Karpas-422 (cell line): Measurements from ENCODE around the gene DDX53. TPM values are rescaled to one million over a fixed set of nuclear protein-coding genes. Genes with fewer than 3 reads are reported as not detected.

Experiments used
- DNase-seq: peaks from one replicate; pipeline ENCODE4 v3.0.0-alpha.2; 2015
- H2AFZ ChIP-seq: fragments of 200-600 bp; sonication (generic); 2 replicates; pipeline ENCODE4 v1.6.1; 2014; ENCODE audit warnings: antibody characterized with exemption, low read length, mixed read lengths
- H3K27ac ChIP-seq: fragments of 200-600 bp; sonication (generic); 2 replicates; pipeline ENCODE4 v1.5.1; 2014; ENCODE audit warnings: mild to moderate bottlenecking, low read length, moderate library complexity
- H3K27me3 ChIP-seq: fragments of 200-600 bp; sonication (generic); 2 replicates; pipeline ENCODE4 v1.6.1; 2014; ENCODE audit warnings: low read length, mixed read lengths
- H3K36me3 ChIP-seq: fragments of 200-600 bp; sonication (generic); 2 replicates; pipeline ENCODE4 v1.6.1; 2014; ENCODE audit warnings: low read length, mixed read lengths; ENCODE audit not compliant: insufficient read depth
- H3K4me1 ChIP-seq: fragments of 200-600 bp; sonication (generic); 2 replicates; pipeline ENCODE4 v1.6.1; 2014; ENCODE audit warnings: mild to moderate bottlenecking, low read length, mixed read lengths
- H3K4me2 ChIP-seq: fragments of 200-600 bp; sonication (generic); 2 replicates; pipeline ENCODE4 v1.6.1; 2014; ENCODE audit warnings: low read length, low read depth, mild to moderate bottlenecking; ENCODE audit not compliant: poor library complexity, severe bottlenecking
- H3K4me3 ChIP-seq: fragments of 200-600 bp; sonication (generic); 2 replicates; pipeline ENCODE4 v1.5.1; 2014; ENCODE audit warnings: mild to moderate bottlenecking, antibody characterized with exemption, low read length, mixed read lengths
- H3K79me2 ChIP-seq: fragments of 200-600 bp; sonication (generic); 2 replicates; pipeline ENCODE4 v1.6.1; 2014; ENCODE audit warnings: mild to moderate bottlenecking, low read length, mixed read lengths
- H3K9ac ChIP-seq: fragments of 200-600 bp; sonication (generic); 2 replicates; pipeline ENCODE4 v1.6.0; 2014; ENCODE audit warnings: low read length
- H3K9me2 ChIP-seq: fragments of 200-600 bp; sonication (generic), shearing (Covaris generic); replicated peaks from 2 replicates; pipeline ENCODE4 v1.6.0; 2014; ENCODE audit warnings: mild to moderate bottlenecking, low read length, moderate library complexity; ENCODE audit not compliant: insufficient read depth
- H3K9me3 ChIP-seq: fragments of 300-700, 200-600 bp; sonication (generic); 2 replicates; pipeline ENCODE4 v1.6.1; 2014; ENCODE audit warnings: low read length, mixed read lengths
- H4K20me1 ChIP-seq: fragments of 200-600 bp; sonication (generic); 2 replicates; pipeline ENCODE4 v1.6.1; 2014; ENCODE audit warnings: mild to moderate bottlenecking, antibody characterized with exemption, low read length, low read depth; ENCODE audit not compliant: insufficient read depth
- total RNA-seq: library from RNA; depleted of rRNA; stranded (reverse); fragments of >200 nt; shearing (Covaris generic); gene quantifications from 2 replicates; pipeline ENCODE4 v1.2.3, GENCODE V29; 2014; ENCODE audit warnings: low replicate concordance

Gene DDX53
- total RNA-seq, 1 experiment from 2014 or later, result not detected

GRCh38 chrX:23012636-23013035 lies 12.9 kb downstream of the DDX53 start:
- no peak overlapping the region for H3K9ac ChIP-seq
- no peaks in the 10 kb centered on the region for H3K4me1 ChIP-seq
- H2AFZ ChIP-seq, result no peak overlapping the region
- no peaks in the 10 kb centered on the region for H3K27me3 ChIP-seq
- no peak overlapping the region for H3K27ac ChIP-seq
- no peak for DNase-seq
- no peaks in the 10 kb centered on the region for H3K36me3 ChIP-seq
- H3K9me3 ChIP-seq, result no peaks in the 10 kb centered on the region
- H3K4me2 ChIP-seq, result no peak overlapping the region
- no peaks in the 10 kb centered on the region for H3K9me2 ChIP-seq
- H4K20me1 ChIP-seq, result no peaks in the 10 kb centered on the region
- H3K4me3 ChIP-seq, result no peak overlapping the region
- no peaks in the 10 kb centered on the region for H3K79me2 ChIP-seq

- Histone ChIP-seq H3K9me2 (no peaks in the 10 kb centered on the region), H3K4me2 (no peak overlapping the region), H3K27ac (no peak overlapping the region), H3K4me1 (no peaks in the 10 kb centered on the region), H3K36me3 (no peaks in the 10 kb centered on the region), H3K9ac (no peak overlapping the region), H4K20me1 (no peaks in the 10 kb centered on the region), H2AFZ (no peak overlapping the region), H3K4me3 (no peak overlapping the region), H3K79me2 (no peaks in the 10 kb centered on the region), H3K9me3 (no peaks in the 10 kb centered on the region), H3K27me3 (no peaks in the 10 kb centered on the region)
- no peak for DNase-seq
Observed at GRCh38 chrX:23013366-23013765, 13.6 kb downstream of the DDX53 start.

GRCh38 chrX:23031600-23031999 lies 31.8 kb downstream of the DDX53 start:
- Histone ChIP-seq H3K27ac (no peak overlapping the region), H3K36me3 (no peaks in the 10 kb centered on the region), H2AFZ (no peak overlapping the region), H3K9me2 (no peaks in the 10 kb centered on the region), H3K79me2 (no peaks in the 10 kb centered on the region), H3K4me2 (no peak overlapping the region), H3K9ac (no peak overlapping the region), H4K20me1 (no peaks in the 10 kb centered on the region), H3K4me3 (no peak overlapping the region), H3K9me3 (no peaks in the 10 kb centered on the region), H3K27me3 (no peaks in the 10 kb centered on the region), H3K4me1 (no peaks in the 10 kb centered on the region)
- DNase-seq, result no peak

GRCh38 chrX:23035493-23035892 lies 35.7 kb downstream of the DDX53 start:
- Histone ChIP-seq H3K9me2 (no peaks in the 10 kb centered on the region), H3K36me3 (no peaks in the 10 kb centered on the region), H3K27me3 (no peaks in the 10 kb centered on the region), H3K9me3 (no peaks in the 10 kb centered on the region), H3K4me1 (no peaks in the 10 kb centered on the region), H4K20me1 (no peaks in the 10 kb centered on the region), H3K79me2 (no peaks in the 10 kb centered on the region), H3K27ac (no peak overlapping the region), H2AFZ (no peak overlapping the region), H3K9ac (no peak overlapping the region), H3K4me3 (no peak overlapping the region), H3K4me2 (no peak overlapping the region)
- DNase-seq, result no peak

GRCh38 chrX:23046443-23046842 lies 46.7 kb downstream of the DDX53 start:
- no peak overlapping the region for H3K4me2 ChIP-seq
- no peaks in the 10 kb centered on the region for H4K20me1 ChIP-seq
- H3K9me2 ChIP-seq, result no peaks in the 10 kb centered on the region
- no peaks in the 10 kb centered on the region for H3K36me3 ChIP-seq
- H3K9ac ChIP-seq, result no peak overlapping the region
- H3K79me2 ChIP-seq, result no peaks in the 10 kb centered on the region
- no peaks in the 10 kb centered on the region for H3K27me3 ChIP-seq
- H2AFZ ChIP-seq, result no peak overlapping the region
- H3K4me3 ChIP-seq, result no peak overlapping the region
- no peaks in the 10 kb centered on the region for H3K9me3 ChIP-seq
- DNase-seq, result no peak
- no peak overlapping the region for H3K27ac ChIP-seq
- H3K4me1 ChIP-seq, result no peaks in the 10 kb centered on the region

- no peaks in the 10 kb centered on the region for H3K4me1 ChIP-seq
- H3K9me3 ChIP-seq, result peaks cover 3% of the 10 kb centered on the region; the same call in 1 of the 2 replicates
- no peak overlapping the region for H3K4me2 ChIP-seq
- DNase-seq, result no peak
- no peak overlapping the region for H3K27ac ChIP-seq
- no peaks in the 10 kb centered on the region for H3K36me3 ChIP-seq
- H3K27me3 ChIP-seq, result no peaks in the 10 kb centered on the region
- no peaks in the 10 kb centered on the region for H3K9me2 ChIP-seq
- H3K79me2 ChIP-seq, result no peaks in the 10 kb centered on the region
- no peak overlapping the region for H3K4me3 ChIP-seq
- H3K9ac ChIP-seq, result no peak overlapping the region
- no peaks in the 10 kb centered on the region for H4K20me1 ChIP-seq
- no peak overlapping the region for H2AFZ ChIP-seq
Observed at GRCh38 chrX:23048806-23049573, 49.2 kb downstream of the DDX53 start.

GRCh38 chrX:23052324-23052723 lies 52.6 kb downstream of the DDX53 start:
- Histone ChIP-seq H3K4me1 (no peaks in the 10 kb centered on the region), H3K27me3 (no peaks in the 10 kb centered on the region), H2AFZ (no peak overlapping the region), H3K9me2 (no peaks in the 10 kb centered on the region), H3K9me3 (peaks cover 3% of the 10 kb centered on the region; the same call in 1 of the 2 replicates), H3K4me2 (no peak overlapping the region), H3K27ac (no peak overlapping the region), H3K79me2 (no peaks in the 10 kb centered on the region), H3K9ac (no peak overlapping the region), H4K20me1 (no peaks in the 10 kb centered on the region), H3K36me3 (no peaks in the 10 kb centered on the region), H3K4me3 (no peak overlapping the region)
- no peak for DNase-seq
